GM19023 (cell line): Measurements from ENCODE around the gene ALK.

Experiments
- ATAC-seq: cut with Tn5 transposase; IDR thresholded peaks from one replicate; pipeline ENCODE4 v1.9.1; 2021; ENCODE audit warnings: mild to moderate bottlenecking, moderate library complexity; ENCODE audit not compliant: unreplicated experiment

The ALK gene

GRCh38 chr2:29426354-29426753 lies 495.0 kb downstream of the ALK start:
- ATAC-seq: no peak

DNA sequence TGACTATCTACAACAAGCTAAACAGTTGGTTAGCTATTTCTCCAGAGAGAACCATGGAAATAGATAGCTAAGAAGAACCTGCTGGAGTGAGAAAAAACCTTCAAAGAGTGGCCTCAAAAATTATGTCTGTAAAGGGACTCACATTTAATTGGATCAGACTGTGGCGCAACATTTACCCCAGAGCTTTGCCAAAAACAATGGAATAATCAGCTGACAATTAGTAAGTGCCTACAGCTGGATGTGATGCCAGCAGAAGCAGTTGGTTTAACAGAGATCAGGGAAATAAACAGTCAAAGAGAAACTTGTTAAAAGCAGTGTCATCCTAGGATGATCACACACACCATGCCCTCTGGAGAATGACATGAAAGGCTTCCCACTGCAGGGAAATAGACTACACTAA lies 495.5 kb downstream of the ALK start:
- no peak for ATAC-seq

GRCh38 chr2:29423061-29423666 lies 498.2 kb downstream of the ALK start:
- no peak for ATAC-seq

DNA sequence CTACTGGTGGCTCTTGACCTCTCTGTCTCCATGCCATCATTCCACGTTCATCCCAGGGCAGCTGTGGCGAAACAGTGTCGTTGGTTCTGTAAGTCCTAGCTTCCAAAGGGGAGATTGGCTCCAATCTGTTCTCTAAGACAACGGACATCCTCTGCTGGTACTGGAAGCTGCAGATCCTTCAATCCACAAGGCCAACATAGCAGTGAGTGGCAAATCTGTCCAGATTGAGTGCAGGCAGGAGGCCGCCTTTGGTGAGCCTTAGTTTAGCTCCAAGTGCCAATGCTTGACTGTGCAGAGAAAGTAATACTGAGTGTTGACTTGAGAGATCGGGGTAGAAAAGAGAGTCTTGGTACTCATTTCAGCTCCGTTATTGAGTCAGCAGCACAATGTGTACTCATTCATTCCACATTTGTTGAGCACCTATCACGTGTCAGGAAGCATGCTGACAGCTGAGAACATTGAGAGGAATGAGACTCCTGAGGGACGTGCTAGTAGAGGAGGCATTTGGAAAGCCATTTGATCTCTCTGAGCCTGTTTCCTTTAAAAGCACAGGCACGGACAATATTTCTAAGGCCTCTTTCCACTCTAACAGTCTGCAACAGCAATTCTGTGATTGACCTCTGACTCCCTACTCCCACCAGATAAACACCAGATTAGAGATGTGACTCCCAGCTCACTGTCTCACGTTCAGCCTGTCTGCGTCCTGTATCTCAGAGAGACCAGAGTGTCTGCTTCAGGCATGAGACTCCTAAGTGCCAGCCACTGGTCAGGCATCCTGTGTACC lies 500.2 kb downstream of the ALK start:
- no peak for ATAC-seq

DNA sequence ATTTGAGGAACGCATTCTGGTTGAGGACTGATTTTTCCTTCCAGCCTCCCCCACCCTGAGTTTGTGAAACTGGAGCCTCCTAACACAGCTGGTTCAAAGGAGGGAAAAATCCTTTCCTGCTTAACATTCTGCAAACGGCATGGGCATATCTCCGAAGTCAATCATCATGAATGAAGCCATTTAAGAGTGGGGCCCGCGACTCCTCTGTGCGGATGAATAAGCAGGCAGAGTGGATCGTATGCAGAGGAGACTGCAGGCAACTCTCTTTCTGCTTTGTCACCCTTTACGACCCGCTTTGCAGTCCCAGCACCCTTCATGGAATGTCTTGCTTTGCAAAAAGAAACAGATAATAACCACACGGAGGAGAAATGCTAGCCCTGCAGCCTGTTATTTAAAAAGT lies 500.9 kb downstream of the ALK start:
- no peak for ATAC-seq

GRCh38 chr2:29417630-29418029 lies 503.8 kb downstream of the ALK start:
- no peak for ATAC-seq

DNA sequence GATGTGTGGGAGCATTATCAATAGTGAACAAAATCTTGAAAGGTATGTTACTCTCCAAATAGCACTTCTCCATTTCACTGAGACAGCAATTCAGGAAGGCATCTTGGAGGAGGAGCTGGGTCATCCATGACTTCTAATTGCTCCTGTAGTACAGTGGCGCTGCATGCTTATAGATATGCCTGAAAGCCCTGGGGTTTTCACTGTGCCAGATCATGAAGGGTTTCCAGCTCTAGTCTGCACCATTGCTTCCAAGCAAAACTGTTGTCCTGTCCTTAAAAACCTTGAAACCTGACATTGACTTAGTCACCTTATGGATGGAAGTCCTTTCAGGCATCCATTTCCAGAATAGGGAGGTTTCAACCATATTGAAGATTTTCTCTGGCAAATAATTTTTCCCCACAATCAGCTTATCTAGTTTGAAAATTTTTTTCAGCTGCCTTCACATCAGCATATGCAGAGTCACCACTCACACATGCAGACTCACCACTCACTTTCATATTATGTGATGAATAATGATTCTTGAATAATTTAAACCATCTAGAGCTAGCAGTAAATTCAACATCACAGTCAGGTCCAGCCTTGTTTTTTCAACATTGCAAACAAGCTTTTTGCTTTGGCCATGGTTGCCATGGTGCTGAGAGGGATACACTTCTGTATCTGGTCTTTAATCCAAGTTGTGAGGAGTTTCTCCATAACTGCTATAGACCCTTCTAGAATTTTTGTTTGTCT lies 509.0 kb downstream of the ALK start:
- no peak for ATAC-seq

GRCh38 chr2:29405707-29406106 lies 515.7 kb downstream of the ALK start:
- no peak for ATAC-seq

DNA sequence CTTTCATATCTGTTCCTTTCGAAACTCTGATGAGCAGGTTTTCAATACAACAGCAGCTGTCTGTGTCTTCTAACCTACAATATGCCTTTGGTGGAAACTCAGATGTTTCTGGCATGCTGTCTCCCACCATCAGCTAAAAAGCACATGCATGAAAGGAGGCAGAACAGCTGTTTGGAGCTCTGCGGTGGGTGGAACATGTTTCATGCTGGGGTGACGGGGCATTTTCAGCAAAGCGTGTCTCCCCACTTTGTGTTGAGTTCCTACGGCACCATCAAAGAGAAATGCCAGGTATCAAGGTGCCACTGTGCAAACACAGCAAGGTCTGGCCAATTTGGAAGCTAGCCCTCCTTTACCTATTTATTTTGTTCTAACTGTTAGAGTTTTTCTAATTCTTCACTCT lies 516.1 kb downstream of the ALK start:
- no peak for ATAC-seq

DNA sequence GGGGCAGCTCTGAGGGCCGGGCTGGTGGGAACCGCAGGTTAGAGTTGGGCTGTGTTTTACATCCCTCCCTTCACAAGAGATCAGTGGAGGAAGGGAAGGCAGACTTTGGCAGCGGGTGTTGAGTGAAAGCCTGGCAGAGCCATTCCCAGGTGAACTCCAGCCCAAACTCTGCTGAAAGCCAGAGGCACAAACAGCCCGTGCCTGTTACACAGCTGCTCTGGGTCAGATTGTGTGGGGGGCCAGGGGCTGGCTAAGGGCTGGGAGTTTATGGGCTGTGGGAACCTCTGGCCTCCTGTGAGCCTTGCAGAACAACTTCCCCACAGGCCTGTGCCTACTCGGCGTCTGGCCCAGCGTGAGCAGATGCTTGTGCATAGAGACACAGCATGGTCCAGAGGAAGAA lies 519.4 kb downstream of the ALK start:
- no peak for ATAC-seq

DNA sequence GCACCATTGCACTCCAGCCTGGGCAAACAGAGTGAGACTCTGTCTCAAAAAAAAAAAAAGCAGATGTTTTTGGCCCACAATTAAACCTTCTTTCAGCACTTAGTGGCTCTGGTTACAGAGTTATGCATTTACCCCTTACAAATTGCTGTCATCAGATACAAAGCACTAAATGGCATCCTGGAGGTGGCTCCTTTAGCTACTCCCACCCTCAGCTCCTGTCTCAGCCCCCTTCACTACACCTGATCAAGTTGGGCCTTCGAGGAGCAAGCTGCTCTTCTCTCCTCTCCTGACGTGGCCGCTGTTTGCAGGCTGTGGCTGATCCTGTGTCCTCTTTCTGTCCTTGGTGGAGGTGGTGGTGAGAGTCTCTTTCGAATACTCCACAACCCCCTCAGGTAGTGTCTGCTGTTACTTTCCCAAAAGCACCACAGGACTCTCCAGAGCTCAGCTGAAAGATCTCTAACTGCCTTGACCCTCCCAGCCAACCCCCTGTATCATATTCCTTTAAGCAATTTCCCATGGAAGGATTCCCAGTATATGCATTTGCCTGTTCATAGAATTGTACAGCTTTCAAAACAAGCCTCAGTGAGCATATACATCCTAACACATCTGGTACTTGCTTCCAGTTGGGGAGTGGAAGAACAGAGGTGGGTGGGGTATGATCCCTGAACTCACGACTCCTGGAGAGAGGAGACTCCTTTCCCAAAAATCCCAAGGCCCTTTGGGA lies 520.3 kb downstream of the ALK start:
- ATAC-seq: no peak

DNA sequence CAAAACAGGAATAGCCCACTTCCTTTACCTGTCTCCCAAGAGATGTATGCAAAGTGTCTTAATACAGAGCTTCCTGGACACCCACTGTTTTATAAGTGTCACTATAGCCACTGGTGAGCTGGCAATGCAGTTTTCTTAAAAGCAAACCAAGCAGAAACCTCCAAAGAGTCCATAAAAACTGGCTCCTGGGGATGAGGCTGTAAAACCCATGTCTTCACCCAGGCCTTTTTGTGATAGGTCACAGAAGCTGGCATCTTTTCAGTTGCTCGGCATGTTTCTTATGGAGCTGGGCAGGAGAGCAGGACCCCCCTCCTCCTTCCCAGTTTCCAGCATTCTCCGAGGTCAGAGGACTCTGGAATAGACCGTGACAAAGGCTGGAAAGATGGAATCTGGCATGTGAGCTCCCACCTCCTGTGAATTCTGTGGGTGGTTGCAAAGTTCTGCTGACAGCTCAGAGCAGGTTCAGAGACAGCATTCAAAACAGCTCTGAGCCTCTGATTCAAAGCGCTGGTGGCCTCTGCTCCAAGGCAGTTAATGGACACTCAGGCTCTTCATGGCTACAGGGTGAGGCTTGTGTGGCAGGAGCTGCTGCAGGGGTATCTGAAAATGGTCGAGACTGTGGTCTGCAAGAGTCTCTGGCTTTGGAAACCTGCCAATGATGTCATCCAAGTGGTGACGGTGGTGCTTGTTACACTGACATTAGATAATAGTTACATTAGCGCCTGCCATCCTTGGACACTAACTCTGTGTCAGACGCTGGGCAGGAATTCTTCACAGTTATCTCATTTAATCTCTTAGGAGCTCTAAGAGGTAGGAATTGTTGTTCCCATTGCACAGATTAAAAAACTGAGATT lies 522.8 kb downstream of the ALK start:
- no peak for ATAC-seq

GRCh38 chr2:29397713-29398112 lies 523.7 kb downstream of the ALK start:
- no peak for ATAC-seq

- no peak for ATAC-seq
Observed at GRCh38 chr2:29397039-29397438, 524.3 kb downstream of the ALK start.

DNA sequence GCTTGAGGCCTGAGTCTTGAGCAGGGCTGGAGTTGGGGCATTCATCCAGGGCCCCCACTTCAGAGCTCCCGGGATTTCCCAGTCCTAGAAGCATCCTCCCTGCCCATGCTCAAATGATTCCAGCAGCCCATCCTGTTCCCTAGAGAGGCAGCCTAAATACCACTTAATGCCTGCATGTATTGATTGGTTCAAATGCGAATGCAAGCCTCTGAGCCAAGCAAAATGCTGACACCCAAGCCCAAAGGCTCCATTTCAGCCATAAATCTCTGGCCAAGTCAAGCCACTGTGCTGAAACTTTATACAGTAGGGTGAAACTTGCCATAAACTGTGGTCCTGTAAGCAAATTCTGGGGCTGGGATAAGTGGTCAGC lies 526.4 kb downstream of the ALK start:
- ATAC-seq: no peak

GRCh38 chr2:29394311-29394980 lies 526.9 kb downstream of the ALK start:
- no peak for ATAC-seq

DNA sequence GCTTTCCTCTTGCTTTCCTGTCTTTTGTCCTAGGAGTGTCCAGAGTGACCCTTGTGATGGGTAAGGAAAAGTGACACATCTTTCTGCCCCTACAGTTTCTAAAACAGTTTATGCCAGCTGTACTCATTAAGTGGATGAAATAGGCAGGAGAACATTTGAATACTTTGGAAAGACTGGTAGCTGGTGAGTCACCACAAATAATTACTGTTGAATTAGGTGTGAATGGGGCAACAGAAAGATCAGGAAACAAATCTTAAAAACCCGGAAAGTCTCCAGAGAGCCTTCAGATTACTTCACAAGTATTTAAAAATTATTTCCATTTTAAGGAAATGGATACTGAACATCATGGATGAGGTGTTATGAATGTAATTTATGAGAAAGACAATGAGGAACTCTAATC lies 527.7 kb downstream of the ALK start:
- ATAC-seq: no peak

DNA sequence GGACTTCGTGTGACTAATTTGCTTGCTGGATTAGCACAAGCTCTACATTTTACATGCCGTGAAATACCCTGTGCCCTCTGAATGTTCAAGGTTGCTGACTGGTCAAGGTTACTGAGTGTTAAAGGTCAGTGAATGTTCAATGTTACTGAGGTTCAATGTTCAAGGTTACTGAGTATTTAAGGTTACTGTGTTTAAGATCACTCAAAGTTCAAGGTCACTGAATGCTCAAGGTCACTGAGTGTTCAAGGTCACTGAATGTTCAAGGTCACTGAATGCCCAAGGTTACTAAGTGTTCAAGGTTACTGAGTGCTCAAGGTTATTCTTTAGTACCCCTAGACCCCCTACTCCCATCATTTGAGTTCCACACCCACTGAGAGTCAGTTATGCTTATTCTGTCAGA lies 528.6 kb downstream of the ALK start:
- no peak for ATAC-seq

DNA sequence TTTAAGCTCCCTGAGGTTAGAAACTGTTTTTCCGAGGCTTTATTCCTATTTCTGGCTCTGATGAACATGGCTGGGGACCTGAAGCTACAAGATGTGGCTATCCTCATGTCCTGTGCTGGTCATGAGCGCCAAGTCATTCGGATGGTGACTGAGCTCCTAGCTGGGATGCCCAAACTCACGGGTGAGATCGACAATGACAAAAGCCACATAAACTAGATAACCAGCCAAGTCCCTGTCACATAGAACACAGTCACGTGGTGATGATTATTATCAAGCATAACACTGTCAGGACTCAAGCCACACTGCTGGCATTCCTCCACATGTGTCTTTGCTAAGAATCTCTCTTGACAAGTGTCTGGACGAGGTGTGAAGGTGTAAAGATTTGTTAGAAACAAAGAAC lies 531.2 kb downstream of the ALK start:
- ATAC-seq: no peak

DNA sequence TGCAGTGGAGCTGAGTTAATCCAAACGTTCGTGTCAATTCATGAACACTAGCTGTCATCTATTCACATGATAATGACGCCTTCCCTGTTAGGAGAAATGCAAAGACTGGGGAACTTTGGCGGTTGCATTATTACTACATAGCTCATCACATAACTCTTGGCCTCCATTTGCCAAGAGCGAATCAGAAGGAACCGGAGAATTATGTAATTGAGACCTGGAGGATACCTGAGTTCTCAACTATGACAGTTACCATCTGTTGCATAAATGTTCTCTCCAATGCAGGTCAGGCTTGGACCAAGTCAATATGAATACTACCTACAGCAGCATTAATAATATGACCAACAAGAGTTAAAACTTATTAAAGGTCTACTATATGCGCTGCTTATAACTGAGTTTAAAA lies 531.7 kb downstream of the ALK start:
- no peak for ATAC-seq
